K562 (cell line): Measurements from ENCODE around the gene SND1. TPM values are rescaled to one million over a fixed set of nuclear protein-coding genes. Genes with fewer than 3 reads are reported as not detected.

ENCODE experiments used
- BCOR ChIP-seq: fragments of 450-650 bp; IDR thresholded peaks from 2 replicates; pipeline ENCODE4 v1.6.1; 2016
- CBX3 ChIP-seq, 2 experiments: IDR thresholded peaks; 1 replicate in 1 of 2; 2 replicates in 1 of 2; pipeline ENCODE4 v1.6.1; 2012; ENCODE audit warnings: inconsistent platforms in 2 of 2, low read length in 2 of 2, borderline replicate concordance in 1 of 2, control low read depth in 1 of 2
- CEBPB ChIP-seq: fragments of 450-650 bp; IDR thresholded peaks from 2 replicates; pipeline ENCODE4 v1.6.1; 2016; ENCODE audit warnings: missing genetic modification characterization, missing compliant biosample characterization
- HDAC2 ChIP-seq: fragments of 450-650 bp; IDR thresholded peaks from 2 replicates; pipeline ENCODE4 v1.6.1; 2016; ENCODE audit warnings: mild to moderate bottlenecking
- HOXB6 ChIP-seq: fragments of 250-450 bp; sonication (Bioruptor Pico); IDR thresholded peaks from 2 replicates; pipeline ENCODE4 v1.5.1; 2022; ENCODE audit warnings: mild to moderate bottlenecking, borderline replicate concordance
- LARP7 ChIP-seq: fragments of 450-650 bp; IDR thresholded peaks from 2 replicates; pipeline ENCODE4 v1.6.1; 2016
- LEF1 ChIP-seq: fragments of 450-650 bp; IDR thresholded peaks from 2 replicates; pipeline ENCODE4 v1.6.1; 2016; ENCODE audit warnings: mild to moderate bottlenecking
- PURB ChIP-seq: sonication (generic); formaldehyde crosslinking; IDR thresholded peaks from 2 replicates; pipeline ENCODE4 v1.9.0; 2021; ENCODE audit warnings: low read depth, mild to moderate bottlenecking, missing genetic modification reagents
- RBM22 ChIP-seq: fragments of 200-400 bp; formaldehyde crosslinking; IDR thresholded peaks from 2 replicates; pipeline ENCODE4 v1.6.1; 2018; ENCODE audit warnings: low read length, low read depth; ENCODE audit not compliant: poor library complexity, severe bottlenecking
- TEAD4 ChIP-seq, 2 experiments: sonication (generic) in 1 of 2; formaldehyde crosslinking in 1 of 2; IDR thresholded peaks; 2 replicates each; pipeline versions ENCODE4 v1.6.1 to v1.8.0; 2012 to 2022; ENCODE audit warnings: borderline replicate concordance in 1 of 2, inconsistent platforms in 1 of 2, low read length in 1 of 2, mild to moderate bottlenecking in 1 of 2, missing genetic modification reagents in 1 of 2
- ZEB2 ChIP-seq: fragments of 450-650 bp; IDR thresholded peaks from 2 replicates; pipeline ENCODE4 v1.6.1; 2016
- ZNF224 ChIP-seq: sonication (generic); formaldehyde crosslinking; IDR thresholded peaks from 2 replicates; pipeline ENCODE4 v1.8.0; 2022; ENCODE audit warnings: mild to moderate bottlenecking, missing genetic modification reagents
- ZNF324 ChIP-seq: fragments of 250-450 bp; sonication (Bioruptor Pico); IDR thresholded peaks from 2 replicates; pipeline ENCODE4 v1.4.0; 2020; ENCODE audit warnings: mild to moderate bottlenecking
- polyA plus RNA-seq, 8 experiments: library from polyadenylated mRNA; depleted of rRNA in 4 of 8; stranded (reverse) in 5 of 8; unstranded in 3 of 8; fragments of >200 nt; fragmentation: Nextera tagmentation in 2 of 8; fragmentation: Illumina TruSeq in 1 of 8; extraction: Ambion mirVana in 2 of 8; extraction: Trizol in 1 of 8; gene quantifications; 2 replicates each; pipeline versions ENCODE4 v1.2.1 to v1.2.3, GENCODE V29; 2011 to 2014; ENCODE audit warnings: inconsistent platforms in 1 of 8, missing spikeins in 1 of 8
- total RNA-seq, 7 experiments: library from RNA; depleted of rRNA in 6 of 7; stranded (reverse); fragments of >200 nt in 6 of 7; fragmentation: Illumina TruSeq in 2 of 7; extraction: Trizol in 2 of 7; gene quantifications; 2 replicates each; pipeline versions ENCODE4 v1.2.1 to v1.2.3, GENCODE V29; 2011 to 2021; ENCODE audit warnings: low replicate concordance in 1 of 7
- TF ChIP-seq, protein P1 (sequence below), 3 experiments: fragments of 200-800 bp in 1 of 3; fragments of 250-450 bp in 1 of 3; fragments of 450-650 bp in 1 of 3; sonication (Bioruptor Pico) in 1 of 3; sonication (Bioruptor generic) in 1 of 3; formaldehyde crosslinking in 1 of 3; IDR thresholded peaks; 2 replicates each; pipeline versions ENCODE4 v1.6.1 to v1.8.0; 2016 to 2022; ENCODE audit warnings: mild to moderate bottlenecking in 2 of 3, missing genetic modification characterization in 2 of 3, missing compliant biosample characterization in 1 of 3, moderate library complexity in 1 of 3
- TF ChIP-seq, protein P2 (sequence below): fragments of 200-800 bp; sonication (Bioruptor generic); IDR thresholded peaks from 2 replicates; pipeline ENCODE4 v1.6.1; 2016; ENCODE audit warnings: missing genetic modification characterization, missing compliant biosample characterization
- TF ChIP-seq, protein P3 (sequence below): sonication (generic); formaldehyde crosslinking; IDR thresholded peaks from 2 replicates; pipeline ENCODE4 v1.9.0; 2022; ENCODE audit warnings: mild to moderate bottlenecking, missing genetic modification reagents

SND1 gene
- total and polyA plus RNA-seq, 9 of the 15 experiments (the other 6 are each of a cell fraction or from before 2014, with no cell fraction given) = 46.5 to 307 (median 191) TPM

DNA sequence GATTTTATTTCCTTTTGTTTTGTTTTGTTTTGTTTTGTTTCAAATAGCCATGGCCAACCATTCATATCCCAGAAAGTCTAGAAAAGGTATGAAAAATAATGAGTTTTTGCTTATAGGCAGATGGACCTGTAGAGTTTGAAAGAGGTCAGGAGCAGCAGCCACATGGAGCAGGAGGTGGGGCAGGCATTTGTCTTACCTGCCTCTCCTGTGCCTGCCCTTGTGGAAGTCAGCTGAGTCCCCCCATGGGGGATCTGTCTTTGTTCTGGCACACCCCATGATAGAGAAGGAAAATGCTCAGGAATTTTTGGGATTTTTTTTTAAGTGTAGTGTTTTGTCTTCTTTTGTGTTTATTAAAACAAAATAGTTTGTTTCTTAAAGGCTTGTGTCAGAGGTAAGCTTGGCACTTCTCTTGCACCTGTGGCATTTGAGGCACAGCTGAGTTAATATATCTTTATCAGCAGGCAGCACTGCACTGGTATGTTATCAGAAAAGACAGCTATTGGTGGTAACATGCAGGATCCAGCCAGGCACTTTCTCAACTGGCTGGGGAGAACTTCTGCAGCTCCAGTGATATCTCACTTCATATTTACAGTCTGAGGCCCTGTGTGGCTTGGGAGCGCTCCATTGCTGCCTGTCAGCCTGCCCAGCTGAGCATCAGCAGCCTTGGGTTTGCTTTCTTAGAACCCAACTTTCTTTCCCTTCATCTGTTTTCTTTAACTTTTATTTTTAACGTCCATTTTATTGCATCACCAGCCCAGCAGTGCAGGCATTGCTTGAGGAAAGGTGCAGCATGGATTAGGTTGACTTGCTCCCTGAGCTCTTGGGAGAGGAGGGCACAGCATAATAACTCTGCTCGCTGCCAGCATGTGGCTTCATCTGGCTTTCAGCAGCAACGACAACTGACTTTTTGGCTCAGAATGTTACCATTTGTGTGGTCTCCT lies 334.9 kb downstream of the SND1 start (continued):
- TF ChIP-seq, protein P1, sequence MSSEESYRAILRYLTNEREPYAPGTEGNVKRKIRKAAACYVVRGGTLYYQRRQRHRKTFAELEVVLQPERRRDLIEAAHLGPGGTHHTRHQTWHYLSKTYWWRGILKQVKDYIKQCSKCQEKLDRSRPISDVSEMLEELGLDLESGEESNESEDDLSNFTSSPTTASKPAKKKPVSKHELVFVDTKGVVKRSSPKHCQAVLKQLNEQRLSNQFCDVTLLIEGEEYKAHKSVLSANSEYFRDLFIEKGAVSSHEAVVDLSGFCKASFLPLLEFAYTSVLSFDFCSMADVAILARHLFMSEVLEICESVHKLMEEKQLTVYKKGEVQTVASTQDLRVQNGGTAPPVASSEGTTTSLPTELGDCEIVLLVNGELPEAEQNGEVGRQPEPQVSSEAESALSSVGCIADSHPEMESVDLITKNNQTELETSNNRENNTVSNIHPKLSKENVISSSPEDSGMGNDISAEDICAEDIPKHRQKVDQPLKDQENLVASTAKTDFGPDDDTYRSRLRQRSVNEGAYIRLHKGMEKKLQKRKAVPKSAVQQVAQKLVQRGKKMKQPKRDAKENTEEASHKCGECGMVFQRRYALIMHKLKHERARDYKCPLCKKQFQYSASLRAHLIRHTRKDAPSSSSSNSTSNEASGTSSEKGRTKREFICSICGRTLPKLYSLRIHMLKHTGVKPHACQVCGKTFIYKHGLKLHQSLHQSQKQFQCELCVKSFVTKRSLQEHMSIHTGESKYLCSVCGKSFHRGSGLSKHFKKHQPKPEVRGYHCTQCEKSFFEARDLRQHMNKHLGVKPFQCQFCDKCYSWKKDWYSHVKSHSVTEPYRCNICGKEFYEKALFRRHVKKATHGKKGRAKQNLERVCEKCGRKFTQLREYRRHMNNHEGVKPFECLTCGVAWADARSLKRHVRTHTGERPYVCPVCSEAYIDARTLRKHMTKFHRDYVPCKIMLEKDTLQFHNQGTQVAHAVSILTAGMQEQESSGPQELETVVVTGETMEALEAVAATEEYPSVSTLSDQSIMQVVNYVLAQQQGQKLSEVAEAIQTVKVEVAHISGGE (CRISPR knock-in tag; IDR thresholded peaks at IDR 0.05) = peak in 1 of 3 experiments; percentile 74; a peak in 2 of 6 replicates
- TF ChIP-seq ZNF224 (CRISPR knock-in tag) (no peak), PURB (CRISPR knock-in tag) (no peak), CEBPB (tag) (peak; percentile 87), HOXB6 (CRISPR knock-in tag) (no peak), CBX3 (IDR thresholded peaks at IDR 0.05; ENCODE audit: borderline replicate concordance in 1 of 2, low read length in 2 of 2) (peak in 1 of 2 experiments; percentile 83; a peak in 1 of 3 replicates), RBM22 (no peak), LARP7 (no peak), HDAC2 (peak; percentile 70; the same call in 1 of the 2 replicates), LEF1 (0 out of 2 replicates have a peak, but pooled peaks have one; percentile 40), ZNF324 (CRISPR knock-in tag) (no peak), TEAD4 (IDR thresholded peaks at IDR 0.05; ENCODE audit: low read length) (peak; percentile 99), TEAD4 (CRISPR knock-in tag; IDR thresholded peaks at IDR 0.05; ENCODE audit: borderline replicate concordance) (no peak), ZEB2 (peak; percentile 52; the same call in 1 of the 2 replicates), BCOR (0 out of 2 replicates have a peak, but pooled peaks have one; percentile 22)
- TF ChIP-seq, protein P2, sequence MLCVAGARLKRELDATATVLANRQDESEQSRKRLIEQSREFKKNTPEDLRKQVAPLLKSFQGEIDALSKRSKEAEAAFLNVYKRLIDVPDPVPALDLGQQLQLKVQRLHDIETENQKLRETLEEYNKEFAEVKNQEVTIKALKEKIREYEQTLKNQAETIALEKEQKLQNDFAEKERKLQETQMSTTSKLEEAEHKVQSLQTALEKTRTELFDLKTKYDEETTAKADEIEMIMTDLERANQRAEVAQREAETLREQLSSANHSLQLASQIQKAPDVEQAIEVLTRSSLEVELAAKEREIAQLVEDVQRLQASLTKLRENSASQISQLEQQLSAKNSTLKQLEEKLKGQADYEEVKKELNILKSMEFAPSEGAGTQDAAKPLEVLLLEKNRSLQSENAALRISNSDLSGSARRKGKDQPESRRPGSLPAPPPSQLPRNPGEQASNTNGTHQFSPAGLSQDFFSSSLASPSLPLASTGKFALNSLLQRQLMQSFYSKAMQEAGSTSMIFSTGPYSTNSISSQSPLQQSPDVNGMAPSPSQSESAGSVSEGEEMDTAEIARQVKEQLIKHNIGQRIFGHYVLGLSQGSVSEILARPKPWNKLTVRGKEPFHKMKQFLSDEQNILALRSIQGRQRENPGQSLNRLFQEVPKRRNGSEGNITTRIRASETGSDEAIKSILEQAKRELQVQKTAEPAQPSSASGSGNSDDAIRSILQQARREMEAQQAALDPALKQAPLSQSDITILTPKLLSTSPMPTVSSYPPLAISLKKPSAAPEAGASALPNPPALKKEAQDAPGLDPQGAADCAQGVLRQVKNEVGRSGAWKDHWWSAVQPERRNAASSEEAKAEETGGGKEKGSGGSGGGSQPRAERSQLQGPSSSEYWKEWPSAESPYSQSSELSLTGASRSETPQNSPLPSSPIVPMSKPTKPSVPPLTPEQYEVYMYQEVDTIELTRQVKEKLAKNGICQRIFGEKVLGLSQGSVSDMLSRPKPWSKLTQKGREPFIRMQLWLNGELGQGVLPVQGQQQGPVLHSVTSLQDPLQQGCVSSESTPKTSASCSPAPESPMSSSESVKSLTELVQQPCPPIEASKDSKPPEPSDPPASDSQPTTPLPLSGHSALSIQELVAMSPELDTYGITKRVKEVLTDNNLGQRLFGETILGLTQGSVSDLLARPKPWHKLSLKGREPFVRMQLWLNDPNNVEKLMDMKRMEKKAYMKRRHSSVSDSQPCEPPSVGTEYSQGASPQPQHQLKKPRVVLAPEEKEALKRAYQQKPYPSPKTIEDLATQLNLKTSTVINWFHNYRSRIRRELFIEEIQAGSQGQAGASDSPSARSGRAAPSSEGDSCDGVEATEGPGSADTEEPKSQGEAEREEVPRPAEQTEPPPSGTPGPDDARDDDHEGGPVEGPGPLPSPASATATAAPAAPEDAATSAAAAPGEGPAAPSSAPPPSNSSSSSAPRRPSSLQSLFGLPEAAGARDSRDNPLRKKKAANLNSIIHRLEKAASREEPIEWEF (CRISPR knock-in tag) = no peak
- TF ChIP-seq, protein P3, sequence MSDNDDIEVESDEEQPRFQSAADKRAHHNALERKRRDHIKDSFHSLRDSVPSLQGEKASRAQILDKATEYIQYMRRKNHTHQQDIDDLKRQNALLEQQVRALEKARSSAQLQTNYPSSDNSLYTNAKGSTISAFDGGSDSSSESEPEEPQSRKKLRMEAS (CRISPR knock-in tag) = no peak
